GM10266 (cell line): ENCODE measurements around the gene FKBP5.
A peak's percentile ranks its signal among the peaks of the same experiment; 100 is the strongest.

ENCODE experiments used
- DNase-seq: peaks from one replicate; pipeline ENCODE4 v3.0.0; 2012; ENCODE audit errors: extremely low spot score
- CTCF ChIP-seq: IDR thresholded peaks from 2 replicates; pipeline ENCODE4 v1.5.1; 2012; ENCODE audit warnings: mild to moderate bottlenecking, low read depth; ENCODE audit not compliant: control insufficient read depth, insufficient read depth; ENCODE audit errors: missing control alignments

FKBP5 gene

GRCh38 chr6:35686873-35687555, 1.7 kb downstream of the FKBP5 start:
- DNase-seq: peak; percentile 54
- TF ChIP-seq CTCF: no peak

- no peak for DNase-seq
- TF ChIP-seq CTCF: no peak
Observed at GRCh38 chr6:35686436-35686835, 2.3 kb downstream of the FKBP5 start.

GRCh38 chr6:35683267-35683666, 5.4 kb downstream of the FKBP5 start:
- no peak for DNase-seq

GRCh38 chr6:35681298-35681697, 7.4 kb downstream of the FKBP5 start:
- DNase-seq: no peak
- TF ChIP-seq CTCF: no peak

More at GRCh38 chr6:35683267-35683666, 5.4 kb downstream of the FKBP5 start:
- no peak for TF ChIP-seq CTCF

- TF ChIP-seq CTCF: no peak
- no peak for DNase-seq
Observed at GRCh38 chr6:35679399-35679798, 9.3 kb downstream of the FKBP5 start.

GRCh38 chr6:35678814-35679213, 9.9 kb downstream of the FKBP5 start:
- no peak for TF ChIP-seq CTCF
- no peak for DNase-seq

- no peak for DNase-seq
- no peak for TF ChIP-seq CTCF
Observed at GRCh38 chr6:35678021-35678654, 10.6 kb downstream of the FKBP5 start.
